ENCODE measurements around the gene RGS19. TPM values are rescaled to one million over a fixed set of nuclear protein-coding genes. Genes with fewer than 3 reads are reported as not detected.
"Not testable (repeated sequence)": the region's sequence is repeated elsewhere in the genome, so short reads cannot be mapped to it uniquely, and the experiment has no call there.

RGS19 gene
- 26.2 TPM for total RNA-seq (ENCODE audit: unreplicated experiment)
- long read RNA-seq, transcript RGS19-201 (6 exons, 1,510 nt) = minor isoform, 14 of 39 reads
- long read RNA-seq, transcript RGS19-202 (6 exons, 1,593 nt) = major isoform, 17 of 39 reads
- long read RNA-seq, partial matches to known transcripts = 3 of 39 reads
- long read RNA-seq, other reads (novel, unspliced or antisense) = 5 of 39 reads

DNA sequence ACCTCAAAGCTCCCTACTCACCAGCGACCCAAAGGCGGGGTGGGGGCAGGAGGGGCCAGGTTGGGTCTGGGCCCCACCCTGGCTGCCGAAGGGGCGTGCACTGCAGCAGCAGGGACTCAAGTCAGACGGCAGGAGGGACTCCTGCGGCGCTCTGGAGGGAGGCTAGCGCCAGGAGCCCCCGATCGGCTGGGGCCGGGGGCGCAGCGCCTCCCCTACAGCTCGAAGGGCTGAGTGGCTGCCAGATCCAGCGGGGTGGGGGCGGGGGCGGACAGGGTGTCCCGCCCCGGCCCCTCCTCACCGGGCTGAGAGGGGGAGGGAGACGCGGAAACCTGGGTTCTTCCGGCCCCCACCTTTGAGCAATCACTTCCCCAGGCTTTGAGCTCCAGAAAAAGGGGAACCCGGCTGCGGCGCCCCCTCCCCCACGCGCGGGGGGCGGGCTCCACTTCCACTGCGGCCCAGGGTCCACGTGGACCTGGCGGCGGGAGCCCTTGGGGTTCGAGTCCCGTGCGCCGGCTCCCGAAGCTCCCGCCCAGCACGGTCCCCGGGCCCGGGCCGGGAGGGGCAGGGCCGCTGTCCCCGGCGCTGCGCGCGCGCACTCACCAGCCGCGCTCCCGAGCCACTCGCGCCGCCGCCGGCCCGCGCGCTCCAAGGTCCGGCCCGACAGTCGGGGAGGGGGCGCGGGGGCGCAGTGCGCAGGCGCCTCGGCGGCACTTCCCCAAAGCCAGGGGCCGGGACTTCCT, at the start of gene RGS19:
RGS19 (minus strand) TSS at position 246 of the 740 bp plus-strand sequence. CDS start 2,632 bp downstream, outside the sequence.
- Mint-ChIP-seq H3K4me1 (ENCODE audit: unreplicated experiment) (peaks cover 24% of the 10 kb centered on the region), H3K27me3 (ENCODE audit: unreplicated experiment) (peaks cover 12% of the 10 kb centered on the region), H3K36me3 (ENCODE audit: low read depth, unreplicated experiment) (no peaks in the 10 kb centered on the region), H3K27ac (ENCODE audit: unreplicated experiment) (no peak within 1 kb of the TSS), H3K4me3 (ENCODE audit: unreplicated experiment) (peak within 1 kb of the TSS; percentile 94), H3K9me3 (ENCODE audit: unreplicated experiment) (no peaks in the 10 kb centered on the region)
- DNase-seq (ENCODE audit: low spot score) = peak; percentile 76
- no peak for TF ChIP-seq CTCF (IDR thresholded peaks at IDR 0.05; ENCODE audit: unreplicated experiment)

- not testable (repeated sequence) for H3K36me3 Mint-ChIP-seq (ENCODE audit: low read depth, unreplicated experiment); H3K9me3 Mint-ChIP-seq (ENCODE audit: unreplicated experiment); H3K4me1 Mint-ChIP-seq (ENCODE audit: unreplicated experiment); DNase-seq (ENCODE audit: low spot score); H3K27ac Mint-ChIP-seq (ENCODE audit: unreplicated experiment); H3K4me3 Mint-ChIP-seq (ENCODE audit: unreplicated experiment); H3K27me3 Mint-ChIP-seq (ENCODE audit: unreplicated experiment)
Observed at GRCh38 chr20:64123517-64123916, 44.2 kb upstream of the RGS19 start.

DNA sequence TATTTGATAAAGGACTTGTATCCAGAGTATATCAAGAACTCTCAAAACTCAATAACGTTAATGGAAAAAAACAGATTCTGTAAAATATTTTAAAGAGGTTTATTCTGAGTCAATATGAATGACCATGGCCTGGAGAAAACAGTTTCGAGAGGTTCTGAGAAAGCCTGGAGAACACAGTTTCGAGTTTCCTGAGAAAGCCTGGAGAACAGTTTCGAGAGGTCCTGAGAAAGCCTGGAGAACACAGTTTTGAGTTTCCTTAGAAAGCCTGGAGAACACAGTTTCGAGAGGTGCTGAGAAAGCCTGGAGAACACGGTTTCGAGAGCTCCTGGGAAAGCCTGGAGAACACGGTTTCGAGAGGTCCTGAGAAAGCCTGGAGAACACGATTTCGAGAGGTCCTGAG, 43.6 kb upstream of the RGS19 start:
- not testable (repeated sequence) for H3K27me3 Mint-ChIP-seq (ENCODE audit: unreplicated experiment); H3K9me3 Mint-ChIP-seq (ENCODE audit: unreplicated experiment); H3K36me3 Mint-ChIP-seq (ENCODE audit: low read depth, unreplicated experiment); DNase-seq (ENCODE audit: low spot score); H3K4me1 Mint-ChIP-seq (ENCODE audit: unreplicated experiment); H3K4me3 Mint-ChIP-seq (ENCODE audit: unreplicated experiment); H3K27ac Mint-ChIP-seq (ENCODE audit: unreplicated experiment)

DNA sequence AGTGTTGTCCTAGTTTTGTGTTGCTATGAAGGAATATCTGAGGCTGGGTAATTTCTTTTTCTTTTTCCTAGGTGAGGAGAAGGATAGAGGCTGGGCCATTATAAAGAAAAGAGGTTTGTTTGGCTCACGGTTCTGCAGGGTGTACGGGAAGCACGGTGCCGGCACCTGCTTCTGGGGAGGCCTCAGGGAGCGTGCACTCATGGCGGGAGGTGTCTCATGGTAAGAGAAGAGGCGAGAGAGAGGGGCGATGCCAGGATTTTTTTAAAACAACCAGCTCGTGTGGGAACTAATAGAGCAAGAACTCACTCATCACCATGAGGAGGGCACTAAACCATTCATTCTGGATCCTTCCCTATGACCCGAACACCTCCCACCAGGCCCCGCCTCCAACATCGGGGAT, 42.3 kb upstream of the RGS19 start:
- no peak for DNase-seq (ENCODE audit: low spot score)
- Mint-ChIP-seq H3K27ac (ENCODE audit: unreplicated experiment) (no peak overlapping the region), H3K36me3 (ENCODE audit: low read depth, unreplicated experiment) (no peaks in the 10 kb centered on the region), H3K4me1 (ENCODE audit: unreplicated experiment) (peaks cover 2% of the 10 kb centered on the region), H3K27me3 (ENCODE audit: unreplicated experiment) (peaks cover 4% of the 10 kb centered on the region), H3K4me3 (ENCODE audit: unreplicated experiment) (no peak overlapping the region), H3K9me3 (ENCODE audit: unreplicated experiment) (no peaks in the 10 kb centered on the region)
- TF ChIP-seq CTCF (IDR thresholded peaks at IDR 0.05; ENCODE audit: unreplicated experiment) = no peak

DNA sequence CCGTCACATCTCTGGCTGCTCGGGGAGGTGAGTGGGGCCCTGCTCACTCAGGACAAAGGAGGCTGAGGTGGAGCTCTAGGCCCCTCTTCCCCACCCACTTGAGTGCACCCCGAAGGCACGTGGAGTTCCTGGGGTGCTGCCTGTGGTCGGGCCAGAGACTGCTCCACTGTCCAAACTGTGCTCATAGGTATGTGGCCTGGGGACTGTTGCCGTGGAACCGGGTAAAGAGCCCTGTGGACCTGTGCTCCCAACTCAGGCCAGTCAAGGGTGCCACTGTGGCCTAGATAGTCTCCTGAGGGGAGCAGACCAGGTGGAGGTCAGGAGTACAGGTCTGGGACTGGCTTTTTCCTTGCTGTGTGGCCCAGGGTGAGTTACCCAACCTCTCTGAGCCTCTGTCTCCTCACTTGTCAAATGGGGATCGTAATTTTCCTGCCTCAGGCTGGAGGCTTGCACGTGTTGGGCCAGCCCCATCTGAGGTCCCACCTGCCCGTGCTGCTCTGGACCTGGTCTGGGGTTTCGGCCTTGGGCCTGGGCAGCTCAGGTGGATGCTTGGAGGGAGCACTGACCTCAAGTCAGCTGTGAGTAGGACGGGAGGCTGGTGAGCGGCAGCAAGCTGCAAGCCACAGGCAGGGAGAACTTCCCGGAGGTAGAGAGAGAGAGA, 40.5 kb upstream of the RGS19 start:
- Mint-ChIP-seq H3K27me3 (ENCODE audit: unreplicated experiment) (peaks cover 6% of the 10 kb centered on the region), H3K4me1 (ENCODE audit: unreplicated experiment) (peaks cover 2% of the 10 kb centered on the region), H3K9me3 (ENCODE audit: unreplicated experiment) (no peaks in the 10 kb centered on the region), H3K4me3 (ENCODE audit: unreplicated experiment) (no peak overlapping the region), H3K36me3 (ENCODE audit: low read depth, unreplicated experiment) (no peaks in the 10 kb centered on the region), H3K27ac (ENCODE audit: unreplicated experiment) (no peak overlapping the region)
- no peak for DNase-seq (ENCODE audit: low spot score)
- no peak for TF ChIP-seq CTCF (IDR thresholded peaks at IDR 0.05; ENCODE audit: unreplicated experiment)

DNA sequence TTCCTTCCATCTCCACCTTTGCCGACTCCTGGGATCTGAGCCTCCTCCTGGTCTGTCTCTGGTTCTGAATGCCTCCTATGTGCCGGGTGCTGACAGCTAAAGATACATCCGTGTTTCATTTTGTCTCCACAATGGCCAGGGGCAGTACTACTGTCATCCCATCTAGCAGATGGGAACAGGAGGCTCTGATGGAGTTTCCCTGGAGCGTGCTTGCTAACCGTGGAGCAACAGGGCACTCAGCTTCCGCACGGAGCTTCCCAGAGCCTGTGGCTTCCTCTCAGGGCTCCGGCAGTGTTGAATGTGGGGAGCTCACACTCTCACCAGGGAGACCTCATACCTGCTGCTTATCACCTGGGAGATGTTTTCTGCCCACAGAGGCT, 40.0 kb upstream of the RGS19 start:
- Mint-ChIP-seq H3K27me3 (ENCODE audit: unreplicated experiment) (peaks cover 6% of the 10 kb centered on the region), H3K27ac (ENCODE audit: unreplicated experiment) (no peak overlapping the region), H3K36me3 (ENCODE audit: low read depth, unreplicated experiment) (no peaks in the 10 kb centered on the region), H3K4me3 (ENCODE audit: unreplicated experiment) (no peak overlapping the region), H3K9me3 (ENCODE audit: unreplicated experiment) (no peaks in the 10 kb centered on the region), H3K4me1 (ENCODE audit: unreplicated experiment) (peaks cover 2% of the 10 kb centered on the region)
- no peak for TF ChIP-seq CTCF (IDR thresholded peaks at IDR 0.05; ENCODE audit: unreplicated experiment)
- DNase-seq (ENCODE audit: low spot score) = no peak

GRCh38 chr20:64117432-64117777, 38.1 kb upstream of the RGS19 start:
- H3K4me1 Mint-ChIP-seq (ENCODE audit: unreplicated experiment) = not testable (repeated sequence)

More at GRCh38 chr20:64117432-64117777, 38.1 kb upstream of the RGS19 start:
- H3K27me3 Mint-ChIP-seq (ENCODE audit: unreplicated experiment); H3K4me3 Mint-ChIP-seq (ENCODE audit: unreplicated experiment); H3K36me3 Mint-ChIP-seq (ENCODE audit: low read depth, unreplicated experiment); H3K9me3 Mint-ChIP-seq (ENCODE audit: unreplicated experiment); DNase-seq (ENCODE audit: low spot score); H3K27ac Mint-ChIP-seq (ENCODE audit: unreplicated experiment): not testable (repeated sequence)

All from endothelial cell (in vitro differentiated cells).